Measurements from ENCODE around the gene CHRNB4. TPM values are rescaled to one million over a fixed set of nuclear protein-coding genes. Genes with fewer than 3 reads are reported as not detected.

The CHRNB4 gene
- total RNA-seq, 1 experiment from 2014 or later, result not detected

DNA sequence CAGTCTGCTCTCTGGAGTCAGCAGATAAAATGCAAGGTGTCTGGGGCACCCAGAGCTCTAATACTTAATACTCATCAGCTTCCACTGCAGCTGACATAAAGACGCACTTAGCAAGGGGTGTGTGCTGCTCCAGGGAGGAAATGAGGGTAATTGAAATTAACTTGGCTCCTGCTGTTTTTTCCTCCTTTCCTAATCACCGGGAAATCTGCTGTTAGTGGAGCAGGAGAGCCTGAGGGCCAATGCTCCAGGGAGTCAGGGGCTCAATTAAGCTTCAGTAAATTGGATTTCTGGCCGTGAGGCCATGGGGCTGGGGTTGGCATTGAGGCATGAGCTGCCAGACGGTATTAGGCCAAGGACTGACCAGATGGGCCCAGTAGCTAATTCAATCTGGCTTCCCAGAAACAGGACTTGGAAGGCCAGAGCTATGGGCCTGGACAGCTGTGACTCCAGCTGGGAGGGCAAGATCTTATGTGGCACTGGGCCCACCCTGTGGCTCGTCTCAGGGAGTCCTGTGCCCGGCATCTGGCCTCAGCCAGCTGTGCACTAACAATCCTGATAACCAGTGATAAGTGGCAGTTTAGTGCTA, 30.7 kb upstream of the CHRNB4 start:
- DNase-seq (ENCODE audit: low spot score), result no peak

DNA sequence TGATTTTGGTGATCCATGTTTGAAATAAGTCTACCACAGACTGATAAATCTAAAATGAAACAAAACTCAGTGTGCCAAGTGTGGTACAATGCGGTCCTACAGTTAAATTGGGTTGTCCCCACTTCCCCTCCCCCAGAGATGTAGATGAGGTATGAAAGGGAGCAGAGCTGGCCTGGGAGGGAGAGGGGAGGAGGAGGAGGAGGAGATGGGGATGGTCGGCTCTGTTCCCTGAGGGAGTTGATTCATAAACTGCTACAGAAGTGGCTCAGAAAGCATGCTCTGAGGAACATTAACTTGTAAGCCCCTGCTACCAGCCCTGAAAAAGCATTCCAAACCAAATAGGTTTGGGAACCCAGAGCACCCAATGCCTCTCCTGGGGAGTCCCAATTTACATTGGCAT, 28.0 kb upstream of the CHRNB4 start:
- DNase-seq (ENCODE audit: low spot score), result no peak

DNA sequence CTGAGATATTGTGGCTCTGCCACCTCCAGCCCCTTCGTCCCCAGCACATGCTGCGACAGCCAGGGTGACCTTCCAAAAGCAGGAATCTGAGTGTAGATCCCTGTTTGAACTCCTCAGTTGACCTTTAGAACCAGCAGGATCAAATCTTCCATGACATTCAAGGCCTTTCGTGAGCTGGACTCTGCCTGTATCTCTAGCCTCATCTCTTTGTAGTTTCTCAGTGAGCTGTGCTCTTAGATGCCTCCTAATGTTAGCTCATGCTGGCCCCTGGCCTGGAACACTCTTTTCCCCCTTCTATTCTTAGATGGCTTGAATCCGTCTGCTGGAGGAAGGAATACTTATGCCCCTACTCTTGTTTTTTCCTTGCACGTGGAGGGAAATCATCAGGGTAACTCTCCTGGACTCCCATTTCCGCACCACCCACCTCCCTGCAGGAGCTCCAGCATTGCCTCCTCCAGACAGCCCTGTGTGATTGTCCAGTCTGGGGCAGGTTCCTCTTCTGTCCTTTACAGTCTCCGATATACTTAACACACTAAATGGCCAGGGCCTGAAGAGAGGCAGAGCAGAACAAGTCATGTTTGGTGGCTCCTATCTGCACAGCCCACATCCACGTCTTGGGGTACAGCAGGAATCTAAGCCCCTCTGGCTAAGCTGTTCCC, 26.7 kb upstream of the CHRNB4 start:
- no peak for DNase-seq (ENCODE audit: low spot score)

DNA sequence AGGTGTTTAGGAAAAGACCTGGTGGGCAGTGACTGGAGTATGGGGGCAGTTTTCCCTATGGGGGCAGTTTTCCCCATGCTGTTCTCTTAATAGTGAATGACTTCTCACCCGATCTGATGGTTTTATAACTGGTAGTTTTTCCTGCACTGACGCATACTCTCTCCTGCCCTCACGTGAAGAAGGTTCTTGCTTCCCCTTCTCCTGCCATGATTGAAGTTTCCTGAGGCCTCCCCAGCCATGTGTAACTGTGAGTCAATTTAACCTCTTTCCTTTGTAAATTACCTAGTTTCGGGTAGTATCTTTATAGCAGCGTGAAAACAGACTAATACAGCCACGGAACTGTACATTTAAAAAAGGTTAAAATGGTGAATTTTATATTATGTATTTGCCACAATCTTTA, 25.0 kb upstream of the CHRNB4 start:
- DNase-seq (ENCODE audit: low spot score), result no peak

DNA sequence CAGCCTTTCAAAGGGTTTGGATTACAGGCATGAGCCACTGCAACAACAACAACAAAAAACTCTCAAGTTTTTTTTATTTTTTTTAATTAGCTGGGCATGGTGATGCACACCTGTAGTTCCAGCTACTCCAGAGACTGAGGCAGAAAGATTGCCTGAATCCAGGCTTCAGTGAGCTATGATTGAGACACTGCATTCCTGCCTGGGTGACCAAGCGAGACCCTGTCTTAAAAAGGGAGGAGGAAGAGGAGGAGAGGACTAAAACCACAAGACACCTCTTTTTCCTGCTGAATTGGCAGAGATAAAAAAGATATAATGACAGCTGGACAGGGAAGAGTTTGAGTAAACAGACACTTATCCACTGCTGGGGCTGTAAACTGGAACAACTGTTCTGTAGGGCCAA, 22.7 kb upstream of the CHRNB4 start:
- no peak for DNase-seq (ENCODE audit: low spot score)

DNA sequence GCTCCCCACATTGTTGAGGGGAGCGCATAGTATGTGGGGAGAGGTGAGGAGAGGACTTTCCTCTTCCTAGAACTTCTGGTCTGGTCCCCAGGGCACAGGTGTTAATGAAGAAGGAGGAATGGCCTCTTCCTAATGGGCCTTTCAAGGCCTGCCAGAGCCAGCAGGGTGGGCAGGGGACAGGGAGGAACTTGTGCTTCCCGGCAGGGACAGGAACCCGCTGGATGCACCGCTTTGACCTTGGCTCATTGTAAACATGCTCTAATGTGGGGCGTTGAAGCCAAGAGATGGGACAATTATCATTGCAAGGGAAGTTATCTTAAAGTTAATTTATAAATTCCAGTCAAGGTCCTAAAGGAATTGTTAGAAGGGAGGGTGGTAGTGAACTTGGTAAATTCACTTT, 21.0 kb upstream of the CHRNB4 start:
- no peak for DNase-seq (ENCODE audit: low spot score)

DNA sequence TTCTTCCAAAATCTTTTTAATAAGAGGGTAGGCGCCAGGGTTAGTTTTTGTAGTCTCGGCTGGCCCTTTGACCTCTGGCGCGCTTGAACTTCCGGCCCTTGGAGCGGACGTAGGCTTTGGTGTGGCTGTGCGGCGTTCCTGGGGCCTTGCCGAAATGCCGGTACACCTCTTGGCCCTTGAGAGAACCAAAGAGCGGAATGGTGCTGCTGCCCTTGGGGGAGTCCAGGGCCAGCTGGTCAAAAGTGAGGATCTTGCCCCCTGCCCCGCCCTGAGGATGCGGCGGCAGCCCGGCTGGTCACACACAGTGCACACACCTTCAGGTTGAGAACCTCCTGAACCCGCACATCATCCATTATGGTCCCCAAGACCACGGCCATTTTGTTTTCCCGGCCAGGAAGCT, 20.0 kb upstream of the CHRNB4 start:
- DNase-seq (ENCODE audit: low spot score), result no peak

DNA sequence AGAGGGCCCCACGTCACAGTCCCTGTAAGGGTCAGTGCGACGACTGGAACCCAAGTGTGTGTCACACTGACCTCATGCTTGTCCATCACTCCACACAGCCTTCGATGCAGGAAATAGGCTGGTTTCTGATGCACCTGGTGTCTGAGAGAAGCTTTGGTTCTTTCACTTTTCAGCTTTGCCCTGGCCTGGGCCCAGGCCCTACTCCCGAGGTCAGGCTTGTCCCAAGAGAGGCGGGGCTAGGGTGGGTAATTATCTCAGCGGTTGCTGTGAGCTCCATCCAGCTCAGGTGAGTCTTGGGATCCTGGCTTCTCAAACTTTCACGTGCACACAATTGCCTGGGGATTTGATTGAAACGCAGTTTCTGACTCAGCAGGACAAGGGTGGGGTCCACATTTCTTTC, 19.6 kb upstream of the CHRNB4 start:
- no peak for DNase-seq (ENCODE audit: low spot score)

DNA sequence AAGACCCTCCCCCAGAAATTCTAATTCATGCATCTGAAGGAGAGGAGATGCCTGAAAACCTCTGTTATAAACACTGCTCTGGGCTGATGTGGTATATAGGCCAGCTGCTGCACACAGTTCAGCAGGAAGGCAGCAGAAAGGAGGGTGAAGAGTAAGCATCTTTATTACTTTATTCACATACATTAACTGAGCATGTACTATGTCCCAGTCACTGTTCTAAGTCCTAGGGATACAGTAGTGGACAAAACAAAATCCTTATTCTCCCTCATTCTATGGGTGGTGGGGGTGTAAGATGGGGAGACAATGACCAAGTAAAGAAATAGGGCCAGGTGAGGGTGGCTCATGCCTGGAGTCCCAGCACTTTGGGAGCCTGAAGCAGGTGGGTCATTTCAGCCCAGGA, 17.8 kb upstream of the CHRNB4 start:
- DNase-seq (ENCODE audit: low spot score), result no peak

DNA sequence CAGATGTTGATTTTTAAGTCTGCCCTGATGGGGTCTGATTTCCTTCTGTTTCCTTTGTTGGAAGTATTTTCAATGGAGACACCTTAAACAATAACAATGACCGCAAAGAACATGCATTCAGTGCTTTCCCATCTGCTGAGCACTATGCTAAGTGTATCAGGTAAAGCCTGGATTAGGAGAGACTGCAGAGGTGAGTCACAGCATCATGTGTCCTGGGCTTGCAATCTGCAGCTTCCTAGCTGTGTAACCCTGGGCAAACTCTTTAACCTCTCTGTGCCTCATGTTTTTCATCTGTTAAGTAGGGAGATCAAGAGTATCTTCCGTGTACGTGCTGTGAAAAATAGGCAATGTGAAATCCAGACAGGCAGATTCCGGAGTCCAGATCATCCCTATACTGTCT, 13.3 kb upstream of the CHRNB4 start:
- DNase-seq (ENCODE audit: low spot score), result no peak

DNA sequence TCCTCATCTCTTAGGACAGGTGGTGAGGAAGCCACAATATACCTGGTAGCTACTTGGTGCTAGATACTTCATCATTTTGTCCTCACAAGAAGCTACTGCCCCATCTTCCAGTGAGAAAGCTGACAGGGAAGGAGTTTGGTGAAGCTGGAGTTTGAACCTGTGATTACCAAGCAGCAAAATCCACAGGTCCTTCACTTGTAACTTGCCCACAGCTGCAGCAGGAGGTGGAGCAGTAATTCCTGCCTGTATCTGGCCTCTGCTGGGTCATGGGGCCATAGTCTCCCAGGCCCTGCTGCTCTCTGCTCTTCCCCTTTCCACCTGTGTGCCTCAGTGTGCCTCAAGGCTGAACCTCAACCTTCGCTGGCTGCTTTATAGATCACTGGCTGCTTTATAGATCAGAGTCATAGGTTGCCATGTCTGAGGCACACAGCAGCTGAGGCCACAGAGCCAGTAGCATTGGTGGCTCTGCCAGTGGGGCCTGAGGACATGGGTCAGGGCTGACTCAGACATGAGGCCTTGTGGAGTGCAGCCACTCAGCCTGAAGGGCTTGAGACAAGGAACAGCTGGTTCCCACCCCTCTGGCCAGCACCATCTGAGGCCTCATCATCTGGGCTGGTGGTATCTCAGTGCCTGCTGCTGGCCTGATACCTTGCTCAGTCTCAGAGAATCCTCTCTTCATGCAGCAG, 11.1 kb upstream of the CHRNB4 start:
- no peak for DNase-seq (ENCODE audit: low spot score)

DNA sequence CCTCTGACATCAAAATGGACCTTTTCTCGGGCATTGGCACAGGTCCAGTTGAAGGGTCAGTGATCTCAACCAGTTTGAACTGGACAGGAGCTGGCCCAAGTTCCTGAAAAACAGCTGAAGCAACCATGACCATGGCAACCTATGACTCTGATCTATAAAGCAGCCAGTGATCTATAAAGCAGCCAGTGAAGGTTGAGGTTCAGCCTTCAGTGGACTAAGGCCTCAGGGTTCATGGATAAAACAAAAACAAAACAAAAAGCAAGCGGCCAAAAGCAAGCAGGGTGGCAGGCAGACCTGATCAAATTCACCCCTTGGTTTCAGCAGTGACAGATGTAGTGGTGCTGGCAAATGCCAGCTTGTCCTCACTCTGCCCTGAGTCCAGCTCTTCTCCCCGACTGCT, 10.0 kb upstream of the CHRNB4 start:
- DNase-seq (ENCODE audit: low spot score), result no peak

DNA sequence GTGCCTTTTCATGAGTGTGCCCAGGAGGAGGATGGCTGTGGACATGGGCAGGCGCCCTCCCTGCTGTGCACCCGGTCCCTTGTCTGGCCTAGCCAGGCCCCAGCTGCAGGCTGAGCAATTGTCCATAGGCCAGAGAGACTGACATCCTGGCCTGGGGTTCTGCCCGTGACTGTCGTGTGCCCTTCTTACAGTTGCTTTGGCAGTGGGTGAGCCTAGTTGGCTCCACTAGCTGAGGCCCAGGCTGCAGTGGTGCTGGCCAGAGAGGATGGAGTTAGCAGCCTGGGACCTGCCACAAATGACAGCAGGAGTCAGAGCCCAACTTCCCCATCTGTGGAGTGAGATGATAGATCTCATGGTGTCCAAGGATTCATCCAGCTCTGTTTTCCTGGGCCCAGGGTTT, 9.0 kb upstream of the CHRNB4 start:
- no peak for DNase-seq (ENCODE audit: low spot score)

DNA sequence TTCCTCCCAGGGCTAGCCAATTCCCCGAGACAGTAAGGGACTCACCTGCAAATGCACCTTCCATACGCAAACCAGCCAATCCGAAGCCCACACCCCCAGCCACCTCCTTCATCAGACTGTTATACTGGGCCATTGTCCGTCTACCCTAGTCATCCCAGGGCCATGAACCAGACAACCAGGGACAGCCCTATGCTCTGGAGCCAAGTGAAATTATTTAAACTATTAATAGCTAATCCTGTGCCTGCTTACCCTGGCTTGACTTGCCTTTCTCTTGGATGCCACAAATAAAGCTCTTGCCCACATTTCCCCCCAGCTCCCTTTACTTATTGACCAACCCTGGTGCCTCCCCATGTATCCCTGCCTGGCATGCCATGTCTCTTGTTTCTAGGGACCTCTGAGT, 4.0 kb upstream of the CHRNB4 start:
- no peak for DNase-seq (ENCODE audit: low spot score)

DNA sequence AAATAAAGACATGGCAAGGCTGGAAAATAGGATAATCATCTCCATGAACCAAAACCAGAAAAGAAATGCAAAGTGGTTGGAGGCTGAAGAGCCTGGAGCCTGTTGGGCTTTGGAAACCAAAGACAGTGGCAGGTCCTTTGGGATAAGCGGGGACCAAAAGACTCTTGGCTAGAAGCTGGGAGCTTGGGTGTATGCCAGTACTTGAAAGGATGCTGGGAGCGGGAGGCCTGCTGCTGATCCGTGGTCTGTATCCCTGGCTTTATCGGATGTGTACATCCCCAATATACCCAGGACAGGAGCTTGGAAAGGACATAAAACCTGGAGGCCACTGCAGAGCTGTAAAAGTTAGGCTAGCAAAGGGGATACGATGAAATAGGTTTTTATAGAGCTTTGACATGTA, 1.3 kb upstream of the CHRNB4 start:
- no peak for DNase-seq (ENCODE audit: low spot score)

DNA sequence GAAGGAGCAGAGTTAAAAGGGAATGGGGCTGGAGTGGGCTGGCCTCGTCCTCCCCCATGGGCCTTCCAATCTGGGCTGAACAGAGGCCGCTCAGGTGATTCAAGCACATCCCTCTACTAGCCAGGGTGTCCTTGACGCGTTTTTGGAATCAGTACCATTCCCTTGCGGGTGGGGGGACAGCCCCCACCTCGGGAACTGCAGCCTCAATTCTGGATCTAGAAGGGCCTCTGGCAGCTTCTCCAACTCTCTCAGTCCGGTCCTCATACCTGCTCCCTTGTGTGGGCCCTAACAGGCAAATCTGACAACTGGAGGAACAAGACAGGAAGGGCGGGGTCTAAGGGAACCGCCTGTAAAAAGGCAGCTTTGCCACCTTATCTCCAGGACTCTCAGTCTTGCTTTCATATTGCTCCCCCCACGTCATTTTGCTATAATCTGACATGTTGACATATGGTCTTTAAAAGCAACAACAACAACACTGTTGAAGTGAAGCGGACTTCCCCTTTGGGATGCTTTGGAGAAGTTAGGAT, 802 bp upstream of the CHRNB4 start:
- no peak for DNase-seq (ENCODE audit: low spot score)

DNA sequence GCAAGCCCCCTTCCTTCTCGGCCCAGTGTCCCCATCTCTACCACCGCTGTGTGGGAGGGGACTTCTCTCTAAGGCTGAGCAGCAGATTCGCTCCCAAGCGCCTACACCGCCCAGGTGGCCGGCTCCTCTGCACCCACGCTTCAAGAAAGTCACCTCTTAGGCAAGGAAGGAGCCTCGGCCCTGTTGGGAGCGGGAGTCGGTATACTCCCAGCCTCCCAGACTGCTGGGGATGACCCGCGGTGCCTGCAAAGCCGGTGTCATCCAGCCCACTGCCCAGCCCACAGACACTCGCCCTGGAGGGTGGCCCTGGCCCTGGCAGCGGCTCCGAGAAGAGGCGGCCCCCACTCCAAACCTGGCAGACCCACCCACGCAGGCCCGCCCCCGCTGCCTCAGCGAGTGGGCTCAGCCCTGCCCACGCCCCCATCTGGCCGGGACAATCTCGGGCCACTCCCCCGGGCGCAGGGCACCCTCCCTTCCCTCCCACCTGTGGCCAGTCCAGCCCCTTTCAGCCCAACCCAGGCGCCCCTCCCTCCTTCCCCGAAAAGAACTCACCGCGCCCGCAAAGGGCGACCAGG, 396 bp downstream of the CHRNB4 start:
- DNase-seq (ENCODE audit: low spot score), result no peak

DNA sequence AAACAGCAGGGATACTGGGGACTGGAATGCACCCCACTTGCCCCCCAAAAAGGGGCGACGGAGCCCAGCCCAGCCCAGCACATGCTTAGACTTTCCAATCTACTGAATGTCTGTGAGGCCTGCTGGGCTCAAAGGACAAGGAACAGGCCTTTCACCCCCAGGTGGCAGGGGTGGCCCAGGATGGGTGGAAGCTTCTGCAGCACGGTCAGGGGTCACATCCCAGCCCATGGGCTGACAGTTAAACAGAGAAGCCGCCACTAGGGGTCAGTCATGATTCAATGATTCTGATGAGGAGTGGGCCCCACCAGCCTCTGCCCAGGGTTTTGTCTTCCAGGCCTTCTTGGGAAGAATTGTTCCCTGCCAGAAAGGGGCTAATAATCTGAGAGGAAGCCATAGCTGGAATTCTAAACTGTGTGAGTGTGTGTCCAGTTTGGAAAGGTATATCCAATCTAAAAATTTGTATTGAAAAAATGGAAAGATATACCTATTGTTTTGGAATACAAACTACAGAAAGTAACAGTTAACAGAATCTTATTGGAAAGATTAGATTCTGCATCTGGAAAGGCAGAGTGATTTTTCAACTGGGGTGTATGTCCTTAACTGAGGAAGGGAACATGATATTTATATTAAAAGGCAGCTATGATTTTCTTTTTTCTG, 2.2 kb downstream of the CHRNB4 start:
- DNase-seq (ENCODE audit: low spot score), result peak; percentile 92

DNA sequence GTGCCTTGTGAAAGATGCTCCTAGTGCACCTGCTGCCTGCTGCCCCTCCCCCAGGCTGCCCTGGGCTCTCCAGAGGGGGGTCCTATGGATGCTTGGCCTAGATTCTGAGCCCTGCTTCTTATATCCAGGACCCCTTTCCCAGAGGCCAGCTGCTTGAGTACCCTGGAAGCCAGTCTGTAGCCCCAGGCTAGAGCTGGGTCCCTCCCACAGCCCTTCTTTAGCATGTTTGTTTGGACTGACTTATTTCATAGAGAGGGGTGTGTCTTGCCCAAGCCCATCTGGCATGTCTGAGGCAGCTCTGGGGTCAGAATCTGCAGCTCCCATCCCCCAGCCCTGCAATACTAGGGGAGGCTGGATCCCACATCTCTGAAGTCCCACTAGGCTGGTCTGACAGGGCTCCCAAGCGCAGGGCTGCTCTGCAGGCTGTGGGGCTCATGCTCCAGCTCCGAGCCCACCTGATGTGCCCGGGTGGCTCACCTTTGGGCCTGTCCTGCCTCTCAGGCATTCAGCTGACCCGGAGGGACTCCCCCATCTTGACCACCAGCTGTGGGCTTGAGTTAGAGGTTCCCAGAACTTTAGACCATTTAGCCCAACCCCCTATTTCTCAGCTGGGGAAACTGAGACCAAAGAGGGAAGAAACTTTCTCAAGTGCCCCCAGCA, 3.1 kb downstream of the CHRNB4 start:
- DNase-seq (ENCODE audit: low spot score), result no peak

DNA sequence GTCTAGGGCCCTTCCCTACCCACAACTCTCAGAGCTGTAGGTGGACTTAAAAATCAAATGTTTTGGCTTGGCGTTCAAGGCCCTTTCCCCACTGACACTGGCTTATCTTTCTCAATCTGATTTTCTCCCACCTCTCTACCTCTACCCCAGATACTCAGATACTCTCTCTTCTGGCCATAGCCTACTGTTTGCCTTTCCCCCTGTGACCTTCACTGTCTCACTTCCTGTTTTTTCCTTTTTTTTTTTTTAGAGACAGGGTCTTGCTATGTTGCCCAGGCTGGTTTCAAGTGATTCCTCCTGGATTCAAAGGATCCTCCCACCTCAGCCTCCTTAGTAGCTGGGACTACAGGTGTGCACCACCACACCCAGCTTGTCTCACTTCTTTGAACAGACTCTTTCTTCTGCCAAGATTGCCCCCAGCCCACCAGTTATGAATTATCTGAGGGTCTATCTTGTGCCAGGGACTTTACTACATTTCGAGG, 4.6 kb downstream of the CHRNB4 start:
- DNase-seq (ENCODE audit: low spot score), result no peak

DNA sequence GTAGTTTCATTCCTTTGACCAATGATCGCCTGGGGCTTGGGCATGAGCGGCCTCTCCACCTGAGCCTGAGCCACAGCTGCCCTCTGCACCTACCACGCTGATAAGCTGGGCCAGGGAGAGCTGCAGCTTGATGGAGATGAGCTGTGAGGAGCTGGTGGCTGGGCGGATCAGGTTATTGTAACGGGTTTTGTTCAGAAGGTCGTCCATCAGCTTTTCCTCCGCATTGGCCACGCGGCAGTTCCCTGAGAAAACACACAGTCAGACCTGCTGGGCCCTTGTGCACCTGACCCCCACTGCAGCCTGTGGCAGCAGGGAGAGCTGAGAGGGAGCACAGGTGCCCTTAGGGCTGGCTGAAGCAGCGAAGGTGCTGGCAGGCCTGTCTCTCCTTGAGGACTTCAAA, 5.7 kb downstream of the CHRNB4 start:
- DNase-seq (ENCODE audit: low spot score), result no peak

Measured in HT-29 (cell line).